ENCODE results near the gene PI16. TPM values are rescaled to one million over a fixed set of nuclear protein-coding genes. Genes with fewer than 3 reads are reported as not detected.
A peak's percentile ranks its signal among the peaks of the same experiment; 100 is the strongest.

PI16 gene
- total and polyA plus RNA-seq, 12 donors, result 4.4 to 38.9 (median 18.7) TPM

GRCh38 chr6:36976007-36976264 lies 21.4 kb downstream of the PI16 start:
- Histone ChIP-seq H3K4me1 (peaks cover 31 to 100% (median 94%) of the 10 kb centered on the region in 9 donors), H3K36me3 (peaks cover 0 to 100% (median 68%) of the 10 kb centered on the region in 9 donors), H3K9me3 (no peaks in the 10 kb centered on the region), H3K27ac (peak overlapping the region; percentile 20 to 79 (median 62)), H3K4me3 (no peak overlapping the region), H3K27me3 (no peaks in the 10 kb centered on the region)
- peak in 1 of 8 donors; percentile 16 for ATAC-seq
- WGBS, 2 donors, result 46 to 63% methylated on average over 4 of the region's 4 CpGs
- TF ChIP-seq CTCF (IDR thresholded peaks at IDR 0.05), result no peak
- no peak for DNase-seq
- intact Hi-C loops (cut with DNase I), result loop anchor here in 5 of 10 donors (5.0 kb wide), 4 partner anchors 59 to 209 kb away; partner anchors contain the start of gene C6orf89 (in 4 of the 5)

- Histone ChIP-seq H3K36me3 (peaks cover 0 to 100% (median 63%) of the 10 kb centered on the region in 9 donors), H3K4me3 (no peak overlapping the region), H3K27ac (peak overlapping the region in 9 of 10 donors; percentile 36 to 79 (median 63)), H3K4me1 (peaks cover 33 to 100% (median 93%) of the 10 kb centered on the region in 9 donors), H3K9me3 (no peaks in the 10 kb centered on the region), H3K27me3 (no peaks in the 10 kb centered on the region)
- TF ChIP-seq CTCF (IDR thresholded peaks at IDR 0.05), result no peak
- WGBS, 2 donors, result 78 to 85% methylated on average over 7 of the region's 7 CpGs
- DNase-seq (no peak), ATAC-seq (no peak)
- intact Hi-C loops (cut with DNase I), result loop anchor here in 5 of 10 donors (5.0 kb wide), 4 partner anchors 59 to 209 kb away; partner anchors contain the start of gene C6orf89 (in 4 of the 5)
These were observed 22.0 kb downstream of the PI16 start for GRCh38 chr6:36976509-36976908.

GRCh38 chr6:36976931-36977330 lies 22.4 kb downstream of the PI16 start:
- Histone ChIP-seq H3K4me1 (peaks cover 35 to 100% (median 89%) of the 10 kb centered on the region in 9 donors), H3K27ac (peak overlapping the region in 7 of 10 donors; percentile 59 to 79 (median 63)), H3K36me3 (peaks cover 0 to 100% (median 59%) of the 10 kb centered on the region in 9 donors), H3K4me3 (no peak overlapping the region), H3K27me3 (no peaks in the 10 kb centered on the region), H3K9me3 (no peaks in the 10 kb centered on the region)
- ATAC-seq, result no peak
- intact Hi-C loops (cut with DNase I), result loop anchor here in 5 of 10 donors (5.0 kb wide), 4 partner anchors 60 to 210 kb away; partner anchors contain the start of gene C6orf89 (in 4 of the 5)
- WGBS, 2 donors, result 71 to 73% methylated on average over 6 of the region's 6 CpGs
- TF ChIP-seq CTCF (IDR thresholded peaks at IDR 0.05), result no peak
- DNase-seq, result no peak

- ATAC-seq (peak in 2 of 8 donors; percentile 3 to 9), DNase-seq (no peak)
- Histone ChIP-seq H3K36me3 (peaks cover 0 to 97% (median 53%) of the 10 kb centered on the region in 9 donors), H3K27ac (peak overlapping the region in 7 of 10 donors; percentile 45 to 79 (median 63)), H3K27me3 (no peaks in the 10 kb centered on the region), H3K9me3 (no peaks in the 10 kb centered on the region), H3K4me1 (peaks cover 32 to 100% (median 84%) of the 10 kb centered on the region in 9 donors), H3K4me3 (no peak overlapping the region)
- TF ChIP-seq CTCF (IDR thresholded peaks at IDR 0.05), result peak in 7 of 9 donors; percentile 33 to 55 (median 48)
- WGBS, 2 donors, result 60 to 77% methylated on average over 16 of the region's 16 CpGs
- intact Hi-C loops (cut with DNase I), result loop anchor here in 5 of 10 donors (5.0 kb wide), 4 partner anchors 60 to 210 kb away; partner anchors contain the start of gene C6orf89 (in 4 of the 5)
These were observed 23.0 kb downstream of the PI16 start for GRCh38 chr6:36977470-36977941.
